Measurements from ENCODE around the gene SLC16A7.

Gene SLC16A7

GRCh38 chr12:59695379-59695778 lies 99.5 kb downstream of the SLC16A7 start:
- Histone ChIP-seq H3K27me3 (ENCODE audit: control insufficient read depth, insufficient read depth, low read length) (no peaks in the 10 kb centered on the region), H3K4me1 (ENCODE audit: control insufficient read depth, insufficient read depth, low read length) (no peaks in the 10 kb centered on the region), H3K4me3 (ENCODE audit: low read length) (no peak overlapping the region), H3K27ac (ENCODE audit: low read depth, low read length) (no peak overlapping the region), H3K9ac (ENCODE audit: low read length) (no peak overlapping the region), H3K36me3 (ENCODE audit: control insufficient read depth, insufficient read depth, low read length) (no peaks in the 10 kb centered on the region)

- Histone ChIP-seq H3K4me1 (ENCODE audit: control insufficient read depth, insufficient read depth, low read length) (no peaks in the 10 kb centered on the region), H3K27ac (ENCODE audit: low read depth, low read length) (no peak overlapping the region), H3K36me3 (ENCODE audit: control insufficient read depth, insufficient read depth, low read length) (no peaks in the 10 kb centered on the region), H3K9ac (ENCODE audit: low read length) (no peak overlapping the region), H3K27me3 (ENCODE audit: control insufficient read depth, insufficient read depth, low read length) (no peaks in the 10 kb centered on the region), H3K4me3 (ENCODE audit: low read length) (no peak overlapping the region)
These were observed 102.8 kb downstream of the SLC16A7 start for GRCh38 chr12:59698600-59698999.

GRCh38 chr12:59699421-59700152 lies 103.8 kb downstream of the SLC16A7 start:
- Histone ChIP-seq H3K9ac (ENCODE audit: low read length) (no peak overlapping the region), H3K4me1 (ENCODE audit: control insufficient read depth, insufficient read depth, low read length) (no peaks in the 10 kb centered on the region), H3K27me3 (ENCODE audit: control insufficient read depth, insufficient read depth, low read length) (no peaks in the 10 kb centered on the region), H3K36me3 (ENCODE audit: control insufficient read depth, insufficient read depth, low read length) (no peaks in the 10 kb centered on the region), H3K4me3 (ENCODE audit: low read length) (no peak overlapping the region), H3K27ac (ENCODE audit: low read depth, low read length) (no peak overlapping the region)

- no peak overlapping the region for H3K27ac ChIP-seq (ENCODE audit: low read depth, low read length)
These were observed 104.3 kb downstream of the SLC16A7 start for GRCh38 chr12:59700153-59700450.

GRCh38 chr12:59708064-59708463 lies 112.2 kb downstream of the SLC16A7 start:
- Histone ChIP-seq H3K27me3 (ENCODE audit: control insufficient read depth, insufficient read depth, low read length) (no peaks in the 10 kb centered on the region), H3K4me1 (ENCODE audit: control insufficient read depth, insufficient read depth, low read length) (no peaks in the 10 kb centered on the region), H3K36me3 (ENCODE audit: control insufficient read depth, insufficient read depth, low read length) (no peaks in the 10 kb centered on the region), H3K4me3 (ENCODE audit: low read length) (no peak overlapping the region), H3K27ac (ENCODE audit: low read depth, low read length) (no peak overlapping the region), H3K9ac (ENCODE audit: low read length) (no peak overlapping the region)

More at GRCh38 chr12:59700153-59700450, 104.3 kb downstream of the SLC16A7 start:
- Histone ChIP-seq H3K4me3 (ENCODE audit: low read length) (no peak overlapping the region), H3K9ac (ENCODE audit: low read length) (no peak overlapping the region), H3K36me3 (ENCODE audit: control insufficient read depth, insufficient read depth, low read length) (no peaks in the 10 kb centered on the region), H3K27me3 (ENCODE audit: control insufficient read depth, insufficient read depth, low read length) (no peaks in the 10 kb centered on the region), H3K4me1 (ENCODE audit: control insufficient read depth, insufficient read depth, low read length) (no peaks in the 10 kb centered on the region)

GRCh38 chr12:59708484-59708883 lies 112.7 kb downstream of the SLC16A7 start:
- Histone ChIP-seq H3K4me3 (ENCODE audit: low read length) (no peak overlapping the region), H3K27me3 (ENCODE audit: control insufficient read depth, insufficient read depth, low read length) (no peaks in the 10 kb centered on the region), H3K9ac (ENCODE audit: low read length) (no peak overlapping the region), H3K36me3 (ENCODE audit: control insufficient read depth, insufficient read depth, low read length) (no peaks in the 10 kb centered on the region), H3K4me1 (ENCODE audit: control insufficient read depth, insufficient read depth, low read length) (no peaks in the 10 kb centered on the region), H3K27ac (ENCODE audit: low read depth, low read length) (no peak overlapping the region)

- no peak overlapping the region for H3K9ac ChIP-seq (ENCODE audit: low read length)
- no peak overlapping the region for H3K4me3 ChIP-seq (ENCODE audit: low read length)
- no peaks in the 10 kb centered on the region for H3K36me3 ChIP-seq (ENCODE audit: control insufficient read depth, insufficient read depth, low read length)
- no peak overlapping the region for H3K27ac ChIP-seq (ENCODE audit: low read depth, low read length)
- no peaks in the 10 kb centered on the region for H3K4me1 ChIP-seq (ENCODE audit: control insufficient read depth, insufficient read depth, low read length)
- no peaks in the 10 kb centered on the region for H3K27me3 ChIP-seq (ENCODE audit: control insufficient read depth, insufficient read depth, low read length)
These were observed 114.3 kb downstream of the SLC16A7 start for GRCh38 chr12:59710004-59710628.

GRCh38 chr12:59710964-59711363 lies 115.1 kb downstream of the SLC16A7 start:
- H3K4me3 ChIP-seq (ENCODE audit: low read length): no peak overlapping the region
- no peaks in the 10 kb centered on the region for H3K4me1 ChIP-seq (ENCODE audit: control insufficient read depth, insufficient read depth, low read length)
- no peak overlapping the region for H3K9ac ChIP-seq (ENCODE audit: low read length)
- H3K36me3 ChIP-seq (ENCODE audit: control insufficient read depth, insufficient read depth, low read length): no peaks in the 10 kb centered on the region
- H3K27ac ChIP-seq (ENCODE audit: low read depth, low read length): no peak overlapping the region
- no peaks in the 10 kb centered on the region for H3K27me3 ChIP-seq (ENCODE audit: control insufficient read depth, insufficient read depth, low read length)

- Histone ChIP-seq H3K4me1 (ENCODE audit: control insufficient read depth, insufficient read depth, low read length) (no peaks in the 10 kb centered on the region), H3K4me3 (ENCODE audit: low read length) (no peak overlapping the region), H3K27me3 (ENCODE audit: control insufficient read depth, insufficient read depth, low read length) (no peaks in the 10 kb centered on the region), H3K36me3 (ENCODE audit: control insufficient read depth, insufficient read depth, low read length) (no peaks in the 10 kb centered on the region), H3K27ac (ENCODE audit: low read depth, low read length) (no peak overlapping the region), H3K9ac (ENCODE audit: low read length) (no peak overlapping the region)
These were observed 119.6 kb downstream of the SLC16A7 start for GRCh38 chr12:59715434-59715833.

GRCh38 chr12:59716043-59716442 lies 120.2 kb downstream of the SLC16A7 start:
- H3K4me3 ChIP-seq (ENCODE audit: low read length): no peak overlapping the region
- H3K36me3 ChIP-seq (ENCODE audit: control insufficient read depth, insufficient read depth, low read length): no peaks in the 10 kb centered on the region
- H3K27me3 ChIP-seq (ENCODE audit: control insufficient read depth, insufficient read depth, low read length): no peaks in the 10 kb centered on the region
- H3K4me1 ChIP-seq (ENCODE audit: control insufficient read depth, insufficient read depth, low read length): no peaks in the 10 kb centered on the region
- H3K9ac ChIP-seq (ENCODE audit: low read length): no peak overlapping the region
- no peak overlapping the region for H3K27ac ChIP-seq (ENCODE audit: low read depth, low read length)

- Histone ChIP-seq H3K4me1 (ENCODE audit: control insufficient read depth, insufficient read depth, low read length) (no peaks in the 10 kb centered on the region), H3K9ac (ENCODE audit: low read length) (no peak overlapping the region), H3K27me3 (ENCODE audit: control insufficient read depth, insufficient read depth, low read length) (no peaks in the 10 kb centered on the region), H3K27ac (ENCODE audit: low read depth, low read length) (no peak overlapping the region), H3K36me3 (ENCODE audit: control insufficient read depth, insufficient read depth, low read length) (no peaks in the 10 kb centered on the region), H3K4me3 (ENCODE audit: low read length) (no peak overlapping the region)
These were observed 121.6 kb downstream of the SLC16A7 start for GRCh38 chr12:59717436-59717835.

- no peak overlapping the region for H3K4me3 ChIP-seq (ENCODE audit: low read length)
- no peaks in the 10 kb centered on the region for H3K4me1 ChIP-seq (ENCODE audit: control insufficient read depth, insufficient read depth, low read length)
- no peak overlapping the region for H3K27ac ChIP-seq (ENCODE audit: low read depth, low read length)
- no peaks in the 10 kb centered on the region for H3K36me3 ChIP-seq (ENCODE audit: control insufficient read depth, insufficient read depth, low read length)
- H3K9ac ChIP-seq (ENCODE audit: low read length): no peak overlapping the region
- H3K27me3 ChIP-seq (ENCODE audit: control insufficient read depth, insufficient read depth, low read length): no peaks in the 10 kb centered on the region
These were observed 123.9 kb downstream of the SLC16A7 start for GRCh38 chr12:59719701-59720100.

GRCh38 chr12:59723520-59723919 lies 127.7 kb downstream of the SLC16A7 start:
- no peak overlapping the region for H3K4me3 ChIP-seq (ENCODE audit: low read length)
- no peaks in the 10 kb centered on the region for H3K36me3 ChIP-seq (ENCODE audit: control insufficient read depth, insufficient read depth, low read length)
- no peak overlapping the region for H3K9ac ChIP-seq (ENCODE audit: low read length)
- no peaks in the 10 kb centered on the region for H3K27me3 ChIP-seq (ENCODE audit: control insufficient read depth, insufficient read depth, low read length)
- H3K27ac ChIP-seq (ENCODE audit: low read depth, low read length): no peak overlapping the region
- no peaks in the 10 kb centered on the region for H3K4me1 ChIP-seq (ENCODE audit: control insufficient read depth, insufficient read depth, low read length)

Measured in rectal smooth muscle tissue (tissue), 1 donor.